Transverse colon (tissue), 4 donors: ENCODE measurements around the gene LHFPL3. TPM values are rescaled to one million over a fixed set of nuclear protein-coding genes. Genes with fewer than 3 reads are reported as not detected.

Experiments
- DNase-seq: peaks from one replicate; pipeline ENCODE4 v3.0.0-alpha.2; 2019
- H3K27ac ChIP-seq, 4 donors: fragments of 200-600 bp; sonication (generic); 2 replicates each; pipeline ENCODE4 v1.5.1; 2016 to 2018; ENCODE audit warnings: inconsistent platforms in 4 of 4
- H3K27me3 ChIP-seq: fragments of 200-600 bp; sonication (generic); 2 replicates; pipeline ENCODE4 v1.5.1; 2017; ENCODE audit warnings: inconsistent platforms
- H3K36me3 ChIP-seq, 4 donors: fragments of 200-600 bp; sonication (generic); 2 replicates each; pipeline ENCODE4 v1.5.1; 2017 to 2019; ENCODE audit warnings: inconsistent platforms in 4 of 4
- H3K4me1 ChIP-seq, 4 donors: fragments of 200-600 bp; sonication (generic); 2 replicates each; pipeline ENCODE4 v1.5.1; 2017 to 2020; ENCODE audit warnings: inconsistent platforms in 4 of 4
- H3K4me3 ChIP-seq, 4 donors: fragments of 200-600 bp; sonication (generic); 1 replicate in 1 of 4; 2 replicates in 3 of 4; pipeline versions ENCODE4 v1.5.1 to v1.6.1; 2017 to 2019; ENCODE audit warnings: inconsistent platforms in 4 of 4
- H3K9me3 ChIP-seq, 2 donors: fragments of 200-600 bp; sonication (generic); 2 replicates each; pipeline ENCODE4 v1.5.1; 2017 to 2019; ENCODE audit warnings: inconsistent platforms in 2 of 2
- EP300 ChIP-seq: sonication (generic); formaldehyde crosslinking; IDR thresholded peaks from one replicate; pipeline ENCODE4 v1.6.1; 2017; ENCODE audit warnings: antibody characterized with exemption, low read depth
- POLR2A ChIP-seq: fragments of 450-650 bp; IDR thresholded peaks from one replicate; pipeline ENCODE4 v1.6.1; 2016; ENCODE audit warnings: antibody characterized with exemption, mild to moderate bottlenecking, moderate library complexity
- POLR2AphosphoS5 ChIP-seq, 3 donors: sonication (generic); formaldehyde crosslinking; IDR thresholded peaks; one replicate each; pipeline ENCODE4 v1.6.1; 2016; ENCODE audit warnings: antibody characterized with exemption in 3 of 3
- WGBS, 2 donors: methylation state at CpG; one replicate each; pipeline ENCODE4 v1.1.5; 2018; ENCODE audit warnings: low coverage in 1 of 2; 5-methylcytosine and 5-hydroxymethylcytosine counted together
- in situ Hi-C, 4 donors: fragments of 200-750 bp; cut with MboI; loops; one replicate each; pipeline versions ENCODE4 v1.15.0 to v1.15.1; 2017; ENCODE audit warnings: low sequenced_read_pairs in 3 of 4, low pct_ligation_motif_present in 1 of 4, low pct_unique_long_range_greater_than_20kb in 1 of 4
- intact Hi-C: fragments of 100-400 bp; cut with DNase I; formaldehyde crosslinking; loops from one replicate; pipeline ENCODE4 v1.15.1; 2023; ENCODE audit warnings: low total_unique reads
- total RNA-seq, 4 donors: library from RNA; depleted of rRNA; stranded (reverse); fragments of >200 nt; gene quantifications; one replicate each; pipeline ENCODE4 v1.1.0, GENCODE V29; 2016
- TF ChIP-seq, protein P1 (sequence below), 5 experiments: fragments of 200-600 bp in 3 of 5; fragments of 450-650 bp in 2 of 5; sonication (generic) in 3 of 5; IDR thresholded peaks; 1 replicate in 2 of 5; 2 replicates in 3 of 5; pipeline ENCODE4 v1.5.1; 2016 to 2017; ENCODE audit warnings: antibody characterized with exemption in 5 of 5, inconsistent platforms in 3 of 5, mild to moderate bottlenecking in 2 of 5, moderate library complexity in 1 of 5

LHFPL3 gene
- total RNA-seq, 4 donors from 2014 or later, result 0.27 to 0.80 (median 0.32) TPM; not detected in 1

DNA sequence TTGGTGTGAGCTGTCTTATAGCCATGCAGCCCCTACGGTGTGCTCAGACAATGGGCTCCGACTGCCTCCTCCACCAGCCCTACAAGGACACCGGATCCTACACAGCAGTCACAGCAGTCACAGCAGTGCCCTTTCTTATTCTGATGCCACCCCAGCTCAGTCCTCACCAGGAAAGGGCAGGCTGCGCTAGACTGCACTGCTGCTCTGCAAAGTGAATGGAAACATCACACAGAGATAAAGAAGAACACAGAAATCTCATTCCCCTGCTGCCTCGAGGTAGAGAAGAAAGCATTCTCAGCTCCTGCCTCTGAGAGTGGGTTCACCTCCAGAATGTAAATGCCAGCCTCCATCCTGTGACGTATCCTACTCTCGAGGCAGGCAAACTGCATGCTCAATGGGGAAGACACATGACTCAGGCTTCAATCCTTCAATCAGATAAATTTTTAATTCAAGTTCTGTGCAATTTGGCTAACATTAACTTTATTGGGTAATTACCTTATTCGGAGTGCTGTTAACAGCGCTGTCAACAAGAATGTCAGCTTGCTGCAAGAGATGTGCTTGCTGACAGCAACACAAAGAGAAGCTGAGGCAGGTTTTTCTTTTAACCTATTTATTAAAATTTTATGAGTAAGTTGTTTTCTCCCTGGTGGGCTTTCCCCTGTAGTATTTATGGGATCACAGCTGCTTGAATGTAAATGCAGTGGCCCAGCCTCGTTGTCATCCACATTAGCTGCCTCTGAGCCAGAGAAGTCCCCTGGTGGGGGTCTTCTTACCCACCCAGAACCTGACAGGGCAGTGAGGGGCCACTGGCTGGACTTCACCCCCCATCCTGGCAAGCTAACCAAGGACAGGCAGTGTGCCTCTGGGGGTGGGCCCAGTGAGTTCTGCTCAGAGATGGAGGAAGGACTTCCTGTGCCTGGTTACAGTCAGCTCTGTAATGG, 444.3 kb downstream of the LHFPL3 start:
- intact Hi-C loops (no loop called here), in situ Hi-C loops (no loop called here)
- H3K27ac ChIP-seq, result no peak overlapping the region
- H3K36me3 ChIP-seq, result no peaks in the 10 kb centered on the region
- no peak overlapping the region for H3K4me3 ChIP-seq
- DNase-seq, result no peak
- H3K9me3 ChIP-seq, result no peaks in the 10 kb centered on the region
- WGBS, 2 donors, result 43 to 44% methylated on average over 7 to 10 of the region's 10 CpGs
- H3K4me1 ChIP-seq, result no peaks in the 10 kb centered on the region
- H3K27me3 ChIP-seq, result no peaks in the 10 kb centered on the region
- TF ChIP-seq, protein P1, sequence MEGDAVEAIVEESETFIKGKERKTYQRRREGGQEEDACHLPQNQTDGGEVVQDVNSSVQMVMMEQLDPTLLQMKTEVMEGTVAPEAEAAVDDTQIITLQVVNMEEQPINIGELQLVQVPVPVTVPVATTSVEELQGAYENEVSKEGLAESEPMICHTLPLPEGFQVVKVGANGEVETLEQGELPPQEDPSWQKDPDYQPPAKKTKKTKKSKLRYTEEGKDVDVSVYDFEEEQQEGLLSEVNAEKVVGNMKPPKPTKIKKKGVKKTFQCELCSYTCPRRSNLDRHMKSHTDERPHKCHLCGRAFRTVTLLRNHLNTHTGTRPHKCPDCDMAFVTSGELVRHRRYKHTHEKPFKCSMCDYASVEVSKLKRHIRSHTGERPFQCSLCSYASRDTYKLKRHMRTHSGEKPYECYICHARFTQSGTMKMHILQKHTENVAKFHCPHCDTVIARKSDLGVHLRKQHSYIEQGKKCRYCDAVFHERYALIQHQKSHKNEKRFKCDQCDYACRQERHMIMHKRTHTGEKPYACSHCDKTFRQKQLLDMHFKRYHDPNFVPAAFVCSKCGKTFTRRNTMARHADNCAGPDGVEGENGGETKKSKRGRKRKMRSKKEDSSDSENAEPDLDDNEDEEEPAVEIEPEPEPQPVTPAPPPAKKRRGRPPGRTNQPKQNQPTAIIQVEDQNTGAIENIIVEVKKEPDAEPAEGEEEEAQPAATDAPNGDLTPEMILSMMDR (IDR thresholded peaks at IDR 0.05), result no peak
- no peak for TF ChIP-seq POLR2A
- TF ChIP-seq EP300, result no peak
- no peak for TF ChIP-seq POLR2AphosphoS5 (IDR thresholded peaks at IDR 0.05)

DNA sequence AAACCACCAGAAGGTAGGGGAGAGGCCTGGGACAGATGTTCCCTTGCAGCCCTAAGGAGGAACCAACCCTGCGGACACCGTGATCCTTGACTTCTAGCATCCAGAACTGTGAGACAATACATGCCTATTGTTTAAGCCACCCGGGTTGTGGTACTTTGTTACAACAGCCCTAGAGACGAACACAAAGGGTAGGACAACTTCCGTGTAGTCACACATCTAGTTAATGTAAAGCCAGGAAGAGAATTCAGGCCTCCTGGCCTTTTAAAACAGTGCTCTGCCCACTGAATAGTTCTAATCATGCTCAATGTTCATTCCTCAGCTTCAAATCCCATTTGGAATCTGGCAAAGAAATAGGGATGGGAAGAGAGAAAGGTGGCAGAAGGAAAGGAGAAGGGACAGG, 445.4 kb downstream of the LHFPL3 start:
- Histone ChIP-seq H3K4me1 (no peaks in the 10 kb centered on the region), H3K27me3 (no peaks in the 10 kb centered on the region), H3K4me3 (no peak overlapping the region), H3K36me3 (no peaks in the 10 kb centered on the region), H3K9me3 (no peaks in the 10 kb centered on the region), H3K27ac (no peak overlapping the region)
- no peak for TF ChIP-seq POLR2AphosphoS5 (IDR thresholded peaks at IDR 0.05)
- TF ChIP-seq EP300, result no peak
- TF ChIP-seq POLR2A, result no peak
- TF ChIP-seq, protein P1 (IDR thresholded peaks at IDR 0.05), result no peak
- in situ Hi-C loops, result no loop called here
- no peak for DNase-seq
- intact Hi-C loops, result no loop called here
- WGBS, 2 donors, result 53% methylated on average over 5 of the region's 5 CpGs; no CpG with 5 or more reads in 1 of the 2 donors

DNA sequence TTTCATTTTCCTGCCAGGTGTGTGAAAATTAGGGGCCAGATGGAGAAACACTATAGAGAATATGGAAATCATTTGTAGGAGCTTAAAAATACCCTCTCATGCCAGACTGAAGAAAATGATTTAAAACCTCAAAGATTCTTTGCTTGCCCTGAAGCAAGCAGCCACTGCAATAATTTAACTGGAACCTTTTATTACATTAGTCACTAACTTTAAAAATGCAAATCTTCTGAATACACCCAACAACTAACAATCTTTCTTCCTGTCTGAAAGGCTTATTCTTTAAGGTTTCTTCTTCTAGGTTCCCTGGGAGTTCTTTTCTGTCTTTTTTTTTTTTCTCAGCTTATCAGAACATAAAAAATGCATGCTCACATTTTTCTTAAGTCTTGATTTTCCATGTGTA, 447.1 kb downstream of the LHFPL3 start:
- no peaks in the 10 kb centered on the region for H3K27me3 ChIP-seq
- no peaks in the 10 kb centered on the region for H3K4me1 ChIP-seq
- no peak overlapping the region for H3K4me3 ChIP-seq
- H3K36me3 ChIP-seq, result no peaks in the 10 kb centered on the region
- intact Hi-C loops, result no loop called here
- H3K27ac ChIP-seq, result no peak overlapping the region
- in situ Hi-C loops, result no loop called here
- no peak for DNase-seq
- no peaks in the 10 kb centered on the region for H3K9me3 ChIP-seq
- TF ChIP-seq POLR2AphosphoS5 (IDR thresholded peaks at IDR 0.05) (no peak), EP300 (no peak), POLR2A (no peak)
- TF ChIP-seq, protein P1 (IDR thresholded peaks at IDR 0.05), result no peak

DNA sequence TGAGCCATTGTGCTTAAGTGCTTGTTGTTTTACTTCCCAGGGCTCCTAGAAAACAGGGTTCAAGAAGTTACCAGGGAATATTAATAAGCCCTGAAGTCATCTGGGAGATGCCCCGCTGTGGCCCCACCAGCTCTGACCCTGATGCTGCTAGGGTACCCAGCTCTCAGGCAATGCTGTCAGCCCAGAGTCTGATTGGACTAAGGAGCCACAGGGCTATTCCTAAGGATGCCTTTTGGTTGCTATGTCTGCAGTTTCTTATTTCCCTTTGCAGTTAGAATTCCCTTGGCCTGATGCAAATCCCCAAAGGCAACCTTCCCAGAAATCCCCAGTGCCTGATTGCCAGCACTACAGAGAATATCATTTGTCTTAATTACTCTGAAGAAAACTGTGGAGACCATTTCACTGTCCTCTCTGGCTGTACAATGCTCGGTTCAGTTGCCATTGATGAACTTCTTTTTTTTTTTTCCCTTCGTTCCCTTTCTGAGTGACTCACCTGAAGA, 448.9 kb downstream of the LHFPL3 start:
- H3K4me3 ChIP-seq, result no peak overlapping the region
- no peaks in the 10 kb centered on the region for H3K27me3 ChIP-seq
- WGBS, 2 donors, result 76% methylated on average over 3 of the region's 3 CpGs; no CpG with 5 or more reads in 1 of the 2 donors
- intact Hi-C loops (no loop called here), in situ Hi-C loops (no loop called here)
- TF ChIP-seq, protein P1 (IDR thresholded peaks at IDR 0.05), result no peak
- no peak for TF ChIP-seq EP300
- TF ChIP-seq POLR2AphosphoS5 (IDR thresholded peaks at IDR 0.05), result no peak
- TF ChIP-seq POLR2A, result no peak
- H3K4me1 ChIP-seq, result no peaks in the 10 kb centered on the region
- H3K9me3 ChIP-seq, result no peaks in the 10 kb centered on the region
- no peak for DNase-seq
- no peaks in the 10 kb centered on the region for H3K36me3 ChIP-seq
- H3K27ac ChIP-seq, result no peak overlapping the region
